GM21619 (cell line): ENCODE results near the gene PLRG1.

Experiments
- ATAC-seq: cut with Tn5 transposase; IDR thresholded peaks from one replicate; pipeline ENCODE4 v1.9.1; 2021; ENCODE audit not compliant: unreplicated experiment

The PLRG1 gene

GRCh38 chr4:154574311-154574710 is 24.1 kb upstream of the PLRG1 start:
- ATAC-seq, result no peak

- ATAC-seq, result no peak
Measured at GRCh38 chr4:154573190-154573870, 23.1 kb upstream of the PLRG1 start.

GRCh38 chr4:154569584-154569983 is 19.4 kb upstream of the PLRG1 start:
- ATAC-seq, result no peak

GRCh38 chr4:154569028-154569427 is 18.8 kb upstream of the PLRG1 start:
- ATAC-seq, result no peak

- ATAC-seq, result no peak
Measured at GRCh38 chr4:154566639-154567204, 16.5 kb upstream of the PLRG1 start.

GRCh38 chr4:154565704-154566103 is 15.5 kb upstream of the PLRG1 start:
- no peak for ATAC-seq

- no peak for ATAC-seq
Measured at GRCh38 chr4:154564311-154564710, 14.1 kb upstream of the PLRG1 start.

GRCh38 chr4:154562697-154563254 is 12.6 kb upstream of the PLRG1 start, which contains the start of gene FGB:
Gene FGB (plus strand): TSS chr4:154563011. CDS start chr4:154563019, 8 bp downstream.
- ATAC-seq, result no peak

- ATAC-seq, result no peak
Measured at GRCh38 chr4:154560824-154561231, 10.6 kb upstream of the PLRG1 start.

- ATAC-seq, result no peak
Measured at GRCh38 chr4:154560419-154560801, 10.2 kb upstream of the PLRG1 start.

GRCh38 chr4:154559494-154560418 is 9.6 kb upstream of the PLRG1 start:
- peak; percentile 85 for ATAC-seq

GRCh38 chr4:154559141-154559493 is 8.9 kb upstream of the PLRG1 start:
- peak; percentile 23 for ATAC-seq

GRCh38 chr4:154551872-154552686 is 1.9 kb upstream of the PLRG1 start:
- peak; percentile 49 for ATAC-seq

- ATAC-seq, result no peak
Measured at GRCh38 chr4:154545689-154546088, 4.5 kb downstream of the PLRG1 start.

GRCh38 chr4:154542271-154542879 is 7.8 kb downstream of the PLRG1 start:
- ATAC-seq, result no peak

GRCh38 chr4:154534296-154534695 is 15.9 kb downstream of the PLRG1 start:
- ATAC-seq, result no peak

GRCh38 chr4:154529728-154530519 is 20.3 kb downstream of the PLRG1 start:
- ATAC-seq, result no peak

GRCh38 chr4:154528869-154529268 is 21.3 kb downstream of the PLRG1 start:
- ATAC-seq, result no peak

- ATAC-seq, result no peak
Measured at GRCh38 chr4:154527308-154527707, 22.9 kb downstream of the PLRG1 start.
